ENCODE data around the gene MFN2. TPM values are rescaled to one million over a fixed set of nuclear protein-coding genes. Genes with fewer than 3 reads are reported as not detected.

The MFN2 gene
- total and polyA plus RNA-seq, 4 donors, result 17.2 to 87.8 (median 43.2) TPM

- no peak for DNase-seq (ENCODE audit: low spot score)
- Histone ChIP-seq H3K4me1 (ENCODE audit: control insufficient read depth in 4 of 4, insufficient read depth in 4 of 4, low read length in 3 of 4) (peaks cover 0 to 7% (median 5%) of the 10 kb centered on the region in 4 donors), H3K9ac (ENCODE audit: low read depth in 1 of 2, low read length in 2 of 2) (no peak overlapping the region), H3K27me3 (ENCODE audit: control insufficient read depth in 4 of 4, insufficient read depth in 4 of 4, low read length in 3 of 4) (no peaks in the 10 kb centered on the region), H3K36me3 (ENCODE audit: control insufficient read depth in 4 of 4, insufficient read depth in 3 of 4, low read depth in 1 of 4, low read length in 3 of 4) (peaks cover 26 to 74% (median 60%) of the 10 kb centered on the region in 4 donors), H3K4me3 (ENCODE audit: low read depth in 1 of 3, low read length in 3 of 3) (no peak overlapping the region), H3K27ac (ENCODE audit: low read depth in 1 of 2, low read length in 2 of 2) (no peak overlapping the region), H3K9me3 (ENCODE audit: control insufficient read depth in 4 of 4, low read length in 3 of 4) (no peaks in the 10 kb centered on the region)
- TF ChIP-seq REST (IDR thresholded peaks at IDR 0.05) (no peak), FOXA1 (IDR thresholded peaks at IDR 0.05) (no peak), CTCF (IDR thresholded peaks at IDR 0.05; ENCODE audit: low read depth, low read length, missing input control) (no peak), TAF1 (conservative IDR thresholded peaks at IDR 0.05) (no peak), HNF4G (IDR thresholded peaks at IDR 0.05) (no peak), JUND (IDR thresholded peaks at IDR 0.05) (no peak), MAX (IDR thresholded peaks at IDR 0.05) (no peak), NR2F2 (IDR thresholded peaks at IDR 0.05) (no peak), ZBTB33 (IDR thresholded peaks at IDR 0.05) (no peak), EGR1 (IDR thresholded peaks at IDR 0.05; ENCODE audit: low read depth in 2 of 2) (no peak), YY1 (IDR thresholded peaks at IDR 0.05) (no peak), HNF4A (conservative IDR thresholded peaks at IDR 0.05) (no peak), RAD21 (IDR thresholded peaks at IDR 0.05) (no peak), FOXA2 (IDR thresholded peaks at IDR 0.05) (no peak), SP1 (IDR thresholded peaks at IDR 0.05) (no peak), RXRA (IDR thresholded peaks at IDR 0.05) (no peak), GABPA (IDR thresholded peaks at IDR 0.05 in 1 of 2, conservative IDR thresholded peaks at IDR 0.05 in 1 of 2) (no peak), ATF3 (IDR thresholded peaks at IDR 0.05) (no peak)
- 77% methylated on average over 3 of the region's 3 CpGs for WGBS
Measured at GRCh38 chr1:11999236-11999635, 19.0 kb downstream of the MFN2 start.

Data from liver (tissue), 9 donors.